Esophagus (tissue), 2 donors: ENCODE measurements around the gene DNAJC5G. TPM values are rescaled to one million over a fixed set of nuclear protein-coding genes. Genes with fewer than 3 reads are reported as not detected.

Source experiments
- H3K27ac ChIP-seq, 2 donors: one replicate each; pipeline ENCODE4 v1.5.1; 2013; ENCODE audit warnings: low read depth in 2 of 2, mild to moderate bottlenecking in 2 of 2, inconsistent platforms in 1 of 2, low read length in 1 of 2, moderate library complexity in 1 of 2
- H3K27me3 ChIP-seq, 2 donors: one replicate each; pipeline ENCODE4 v1.6.1; 2013; ENCODE audit warnings: low read length in 2 of 2, control low read depth in 1 of 2, mild to moderate bottlenecking in 1 of 2; ENCODE audit not compliant: insufficient read depth in 2 of 2, control insufficient read depth in 1 of 2
- H3K36me3 ChIP-seq, 2 donors: one replicate each; pipeline ENCODE4 v1.6.1; 2013; ENCODE audit warnings: low read length in 1 of 2; ENCODE audit not compliant: control insufficient read depth in 2 of 2, insufficient read depth in 2 of 2
- H3K4me1 ChIP-seq, 2 donors: one replicate each; pipeline ENCODE4 v1.6.1; 2013; ENCODE audit warnings: low read length in 1 of 2; ENCODE audit not compliant: control insufficient read depth in 2 of 2, insufficient read depth in 2 of 2
- H3K4me3 ChIP-seq, 2 donors: one replicate each; pipeline ENCODE4 v1.5.1; 2013; ENCODE audit warnings: low read length in 2 of 2, mild to moderate bottlenecking in 2 of 2, low read depth in 1 of 2, moderate library complexity in 1 of 2
- H3K9me3 ChIP-seq, 2 donors: one replicate each; pipeline ENCODE4 v1.6.1; 2013; ENCODE audit warnings: mild to moderate bottlenecking in 2 of 2, low read depth in 1 of 2, low read length in 1 of 2, moderate library complexity in 1 of 2; ENCODE audit not compliant: control insufficient read depth in 2 of 2, insufficient read depth in 1 of 2
- WGBS, 2 donors: extraction: QIAGEN DNeasy Blood & Tissue Kit; methylation state at CpG; one replicate each; pipeline ENCODE4 v1.1.7; 2013; 5-methylcytosine and 5-hydroxymethylcytosine counted together
- polyA plus RNA-seq, 2 donors: library from polyadenylated mRNA; stranded (reverse); fragments of 200-250 nt; gene quantifications; one replicate each; pipeline ENCODE4 v1.2.3, GENCODE V29; 2013
- donor health status: healthy with polysubstance abuse.
- donor health status: Bipolar disorder and iron deficiency.

The DNAJC5G gene
- polyA plus RNA-seq, 2 donors = 0.05 to 0.14 TPM

DNA sequence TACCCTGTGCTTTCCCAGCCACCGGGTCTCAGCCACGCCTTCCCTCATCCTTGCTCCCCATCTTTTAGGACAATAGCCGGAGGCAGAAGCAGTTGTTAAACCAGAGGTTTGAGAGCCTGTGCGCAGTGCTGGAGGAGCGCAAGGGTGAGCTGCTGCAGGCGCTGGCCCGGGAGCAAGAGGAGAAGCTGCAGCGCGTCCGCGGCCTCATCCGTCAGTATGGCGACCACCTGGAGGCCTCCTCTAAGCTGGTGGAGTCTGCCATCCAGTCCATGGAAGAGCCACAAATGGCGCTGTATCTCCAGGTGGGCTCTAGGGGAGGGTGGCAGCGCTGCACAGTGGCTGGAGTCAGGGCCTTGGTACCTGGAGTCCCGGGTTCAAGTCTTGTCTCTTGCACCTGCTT, 30.3 kb downstream of the DNAJC5G start:
- Histone ChIP-seq H3K27me3 (peaks cover 0 to 21% of the 10 kb centered on the region in 2 donors), H3K4me1 (peaks cover 5 to 13% of the 10 kb centered on the region in 2 donors), H3K9me3 (no peaks in the 10 kb centered on the region), H3K27ac (no peak overlapping the region), H3K4me3 (no peak overlapping the region), H3K36me3 (no peaks in the 10 kb centered on the region)
- 89 to 91% methylated on average over 16 of the region's 16 CpGs for WGBS, 2 donors

DNA sequence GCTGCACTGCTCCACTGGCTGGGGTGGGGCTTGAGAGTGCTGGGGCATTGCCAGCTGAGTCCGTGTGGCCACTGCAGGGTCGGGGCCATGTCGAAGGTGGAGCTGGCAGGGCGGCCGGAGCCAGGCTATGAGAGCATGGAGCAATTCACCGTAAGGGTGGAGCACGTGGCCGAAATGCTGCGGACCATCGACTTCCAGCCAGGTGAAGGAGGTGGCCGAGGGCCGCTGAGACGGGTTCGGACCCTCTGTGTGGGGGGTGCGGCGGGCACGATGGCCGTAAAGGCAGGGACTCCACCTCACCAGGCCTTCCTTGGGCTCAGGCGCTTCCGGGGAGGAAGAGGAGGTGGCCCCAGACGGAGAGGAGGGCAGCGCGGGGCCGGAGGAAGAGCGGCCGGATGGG, 30.9 kb downstream of the DNAJC5G start:
- no peaks in the 10 kb centered on the region for H3K36me3 ChIP-seq
- no peak overlapping the region for H3K4me3 ChIP-seq
- WGBS, 2 donors = 32 to 36% methylated on average over 21 to 26 of the region's 26 CpGs
- H3K27me3 ChIP-seq = peaks cover 0 to 21% of the 10 kb centered on the region in 2 donors
- H3K27ac ChIP-seq = no peak overlapping the region
- peaks cover 5 to 13% of the 10 kb centered on the region in 2 donors for H3K4me1 ChIP-seq
- no peaks in the 10 kb centered on the region for H3K9me3 ChIP-seq

DNA sequence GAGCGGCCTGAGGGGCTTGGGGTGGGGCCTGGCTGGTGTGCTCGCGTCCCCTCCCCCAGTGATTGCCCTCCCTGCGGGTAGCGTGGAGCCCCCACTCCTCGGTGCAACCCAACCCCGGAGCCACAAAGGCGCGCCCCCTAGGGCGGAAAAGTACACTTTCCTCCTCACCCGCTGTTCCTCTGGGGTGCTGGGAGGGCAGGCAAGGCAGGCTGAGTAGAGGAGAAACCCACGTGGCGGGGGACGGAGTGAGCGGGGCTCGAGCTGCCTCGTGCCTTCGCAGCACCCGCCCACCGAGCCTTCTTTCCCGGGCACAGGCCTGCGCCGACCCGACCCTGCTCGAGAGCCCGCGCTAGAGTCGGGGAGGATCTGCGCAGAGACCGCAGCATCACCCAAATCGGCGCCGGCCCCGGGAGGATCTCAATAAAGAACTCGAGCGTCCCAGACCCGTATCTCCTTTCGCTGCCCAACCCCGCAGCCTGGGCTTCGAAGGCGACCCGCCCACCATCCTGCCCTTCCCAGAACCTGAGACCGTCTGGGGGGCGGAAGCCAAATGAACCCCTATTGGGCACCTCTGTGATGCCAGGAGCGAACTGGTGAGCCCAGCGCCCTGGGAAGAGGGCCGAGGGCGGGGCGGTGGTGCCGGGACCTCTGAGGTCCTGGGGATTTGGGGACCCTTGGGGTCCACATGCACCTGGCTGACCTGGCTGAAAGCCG, 31.5 kb downstream of the DNAJC5G start:
- Histone ChIP-seq H3K4me1 (peaks cover 5 to 13% of the 10 kb centered on the region in 2 donors), H3K9me3 (no peaks in the 10 kb centered on the region), H3K4me3 (no peak overlapping the region), H3K27ac (no peak overlapping the region), H3K27me3 (peaks cover 0 to 21% of the 10 kb centered on the region in 2 donors), H3K36me3 (peaks cover 0 to 3% of the 10 kb centered on the region in 2 donors)
- 2 to 5% methylated on average over 50 to 51 of the region's 51 CpGs for WGBS, 2 donors

DNA sequence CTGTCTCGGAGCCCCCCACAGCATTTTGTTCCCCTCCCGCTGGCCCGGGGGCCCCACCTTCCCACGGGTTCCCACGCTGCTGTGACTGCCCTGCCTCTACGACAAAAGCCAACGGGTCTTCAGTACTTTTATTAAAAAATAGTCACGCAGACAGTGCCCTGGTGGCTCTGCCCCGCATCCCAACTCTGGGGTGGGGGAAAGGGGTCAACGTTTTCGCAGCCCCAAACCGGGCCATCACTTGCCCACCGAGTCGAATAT, 32.0 kb downstream of the DNAJC5G start:
- H3K27ac ChIP-seq = no peak overlapping the region
- peaks cover 0 to 21% of the 10 kb centered on the region in 2 donors for H3K27me3 ChIP-seq
- peaks cover 5 to 13% of the 10 kb centered on the region in 2 donors for H3K4me1 ChIP-seq
- WGBS, 2 donors = 9 to 13% methylated on average over 14 of the region's 14 CpGs
- H3K4me3 ChIP-seq = no peak overlapping the region
- H3K9me3 ChIP-seq = no peaks in the 10 kb centered on the region
- peaks cover 0 to 3% of the 10 kb centered on the region in 2 donors for H3K36me3 ChIP-seq

DNA sequence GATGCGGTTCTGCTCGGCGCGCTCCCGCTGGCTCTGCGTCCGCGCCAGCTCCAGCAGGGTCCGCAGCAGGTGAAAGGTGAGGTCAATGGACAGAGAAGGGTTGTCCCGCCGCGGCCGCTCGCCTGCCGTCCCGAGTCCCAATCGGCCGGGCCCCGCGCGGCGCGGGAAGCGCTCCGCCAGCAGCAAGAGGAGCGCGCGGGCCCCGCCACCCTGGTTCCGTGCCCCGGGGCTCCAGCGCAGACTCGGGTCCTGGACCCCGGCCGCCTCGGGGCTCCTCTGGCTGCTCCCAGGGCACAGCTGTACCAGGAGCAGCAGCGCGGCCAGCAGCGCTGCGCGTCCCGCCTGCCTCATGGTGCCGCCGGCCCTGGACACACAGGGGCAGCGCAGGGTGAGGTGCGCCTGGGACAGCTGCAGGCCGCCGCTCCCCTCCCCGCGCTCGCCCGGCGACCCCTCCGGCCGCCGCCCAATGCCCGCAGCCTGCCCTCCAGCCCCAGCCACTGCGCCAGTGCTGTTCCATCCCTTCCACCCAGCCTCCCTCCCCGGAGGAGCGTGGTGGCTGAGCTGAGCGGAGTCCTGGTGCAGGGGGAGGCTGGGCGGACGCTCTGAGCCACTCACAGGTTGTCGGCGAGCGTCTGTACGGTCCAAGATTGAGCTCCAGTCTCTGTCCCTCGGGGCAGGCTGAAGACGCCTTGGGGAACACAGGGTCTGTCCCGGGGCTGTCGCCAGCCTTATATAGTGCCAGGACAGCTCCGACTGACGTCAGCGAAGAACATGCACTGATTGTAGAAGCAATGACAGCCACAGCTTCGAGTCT, 32.5 kb downstream of the DNAJC5G start:
- peaks cover 0 to 21% of the 10 kb centered on the region in 2 donors for H3K27me3 ChIP-seq
- no peaks in the 10 kb centered on the region for H3K9me3 ChIP-seq
- peaks cover 0 to 3% of the 10 kb centered on the region in 2 donors for H3K36me3 ChIP-seq
- H3K27ac ChIP-seq = no peak overlapping the region
- H3K4me3 ChIP-seq = no peak overlapping the region
- peaks cover 5 to 13% of the 10 kb centered on the region in 2 donors for H3K4me1 ChIP-seq
- WGBS, 2 donors = 13 to 14% methylated on average over 54 to 75 of the region's 75 CpGs

DNA sequence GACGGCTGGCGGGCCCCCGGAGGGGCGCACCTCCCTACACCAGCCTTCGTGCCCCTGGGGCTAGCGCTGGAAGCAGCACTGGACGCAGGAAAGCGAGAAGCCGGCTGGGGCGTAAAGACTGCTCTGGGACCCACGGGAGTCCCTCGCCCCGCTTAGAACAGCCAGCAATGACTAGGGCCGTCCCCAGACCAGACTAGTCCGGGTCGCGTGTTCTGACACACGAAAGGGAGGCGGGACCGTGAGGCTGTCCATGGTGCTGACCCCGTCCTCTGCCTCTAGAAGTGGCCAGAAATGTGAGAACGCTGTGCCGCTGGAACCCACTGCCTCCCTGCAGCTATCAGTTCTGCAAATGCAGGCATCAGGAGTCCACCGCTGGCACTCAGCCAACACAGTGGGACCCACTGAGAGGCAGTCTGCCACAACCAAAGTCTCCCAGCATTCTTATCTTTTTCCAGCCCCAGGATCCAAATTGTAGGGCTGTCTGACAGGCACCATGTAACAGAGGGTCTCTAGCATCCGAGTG, 33.2 kb downstream of the DNAJC5G start, which contains the start of gene UCN:
Gene UCN, minus strand, starts transcription at position 87 of the 523 bp plus-strand sequence. CDS start 550 bp downstream, outside the sequence.
- peaks cover 0 to 21% of the 10 kb centered on the region in 2 donors for H3K27me3 ChIP-seq

DNA sequence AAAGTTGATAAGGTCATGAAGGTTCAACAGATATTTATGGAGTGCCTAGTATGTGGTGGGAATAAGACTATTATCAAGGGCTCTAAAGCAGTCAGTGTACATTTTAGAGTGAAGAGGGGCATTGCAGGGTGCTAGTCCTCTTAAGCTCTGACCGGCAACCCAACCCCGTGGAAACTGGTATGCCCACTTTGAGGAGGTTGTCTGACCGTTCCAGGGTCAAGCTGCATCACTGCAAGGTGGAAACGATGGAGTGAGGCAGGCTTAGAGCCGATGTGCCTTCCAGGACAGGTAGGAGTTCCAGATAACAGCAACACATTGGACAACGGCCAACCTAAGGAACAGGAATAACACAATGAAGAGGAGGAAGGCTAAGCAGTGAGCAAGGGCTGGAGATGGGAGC, 34.4 kb downstream of the DNAJC5G start:
- 87 to 94% methylated on average over 6 of the region's 6 CpGs for WGBS, 2 donors
- Histone ChIP-seq H3K4me3 (no peak overlapping the region), H3K4me1 (peaks cover 5 to 13% of the 10 kb centered on the region in 2 donors), H3K27ac (no peak overlapping the region), H3K36me3 (peaks cover 0 to 3% of the 10 kb centered on the region in 2 donors), H3K27me3 (peaks cover 0 to 21% of the 10 kb centered on the region in 2 donors), H3K9me3 (no peaks in the 10 kb centered on the region)

More for the DNA sequence above, 33.2 kb downstream of the DNAJC5G start, which contains the start of gene UCN:
- H3K9me3 ChIP-seq = no peaks in the 10 kb centered on the region
- no peak within 1 kb of the TSS for H3K4me3 ChIP-seq
- H3K27ac ChIP-seq = no peak within 1 kb of the TSS
- 31 to 45% methylated on average over 25 of the region's 25 CpGs for WGBS, 2 donors
- H3K4me1 ChIP-seq = peaks cover 5 to 13% of the 10 kb centered on the region in 2 donors
- H3K36me3 ChIP-seq = peaks cover 0 to 3% of the 10 kb centered on the region in 2 donors

DNA sequence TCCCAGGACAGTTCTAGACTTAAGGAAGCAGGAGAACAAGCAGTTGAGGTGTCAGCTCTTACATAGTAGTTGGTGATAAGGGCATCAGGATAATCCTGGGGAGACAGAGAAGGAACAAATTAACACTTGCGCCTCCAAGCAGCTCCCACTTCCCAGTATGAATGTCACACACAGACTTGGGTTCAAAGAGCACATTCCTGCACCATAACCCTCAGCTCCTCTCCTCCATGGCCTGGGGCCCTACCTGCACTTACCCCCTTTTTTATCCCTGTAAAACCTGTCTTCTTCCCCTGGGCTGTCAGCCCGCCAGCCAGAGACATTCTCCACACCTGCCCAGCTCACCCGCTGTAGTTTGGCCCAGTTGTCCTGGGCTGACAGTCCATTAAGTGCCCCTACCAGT, 36.9 kb downstream of the DNAJC5G start:
- Histone ChIP-seq H3K27me3 (peaks cover 0 to 9% of the 10 kb centered on the region in 2 donors), H3K4me1 (peaks cover 0 to 7% of the 10 kb centered on the region in 2 donors), H3K4me3 (no peak overlapping the region), H3K9me3 (no peaks in the 10 kb centered on the region), H3K27ac (no peak overlapping the region), H3K36me3 (peaks cover 0 to 6% of the 10 kb centered on the region in 2 donors)
- WGBS, 2 donors = 96 to 100% methylated on average over 3 of the region's 3 CpGs

DNA sequence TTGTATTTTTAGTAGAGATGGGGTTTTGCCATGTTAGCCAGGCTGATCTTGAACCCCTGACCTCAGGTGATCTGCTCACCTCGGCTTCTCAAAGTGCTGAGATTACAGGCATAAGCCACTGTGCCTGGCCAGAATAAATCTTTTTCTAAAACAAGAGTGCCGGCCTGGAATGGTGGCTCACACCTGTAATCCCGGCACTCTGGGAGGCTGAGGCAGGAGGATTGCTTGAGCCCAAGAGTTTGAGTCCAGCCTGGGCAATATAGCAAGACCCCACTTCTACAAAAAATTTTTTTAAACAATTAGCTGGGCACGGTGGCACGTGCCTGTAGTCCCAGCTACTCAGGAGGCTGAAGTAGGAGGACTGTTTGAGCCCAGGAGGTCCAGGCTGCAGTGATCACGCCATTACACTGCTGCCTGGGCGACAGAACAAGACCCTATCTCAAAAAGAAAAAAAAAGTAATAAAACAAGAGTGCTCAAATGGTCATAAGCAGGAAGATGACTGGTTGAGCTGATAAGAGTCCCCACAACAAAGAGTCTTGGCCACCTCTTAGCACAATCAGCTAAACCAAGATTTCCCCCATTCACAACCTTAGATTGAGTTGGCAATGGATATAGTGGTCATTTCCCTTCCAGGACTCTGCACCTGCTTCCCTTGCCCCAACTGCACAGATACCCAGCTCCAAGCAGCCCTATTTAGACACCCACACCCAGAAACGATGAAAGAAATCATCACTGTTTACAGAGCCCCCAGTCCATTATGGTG, 38.8 kb downstream of the DNAJC5G start:
- H3K4me1 ChIP-seq = no peaks in the 10 kb centered on the region
- no peaks in the 10 kb centered on the region for H3K9me3 ChIP-seq
- no peak overlapping the region for H3K4me3 ChIP-seq
- H3K36me3 ChIP-seq = peaks cover 0 to 6% of the 10 kb centered on the region in 2 donors
- no peaks in the 10 kb centered on the region for H3K27me3 ChIP-seq
- no peak overlapping the region for H3K27ac ChIP-seq
- 92% methylated on average over 8 of the region's 8 CpGs for WGBS, 2 donors
